NCI-H2171 (cell line): ENCODE results near the gene NEIL1.
A peak's percentile ranks its signal among the peaks of the same experiment; 100 is the strongest.
"Not testable (repeated sequence)": the region's sequence is repeated elsewhere in the genome, so short reads cannot be mapped to it uniquely, and the experiment has no call there.

ENCODE experiments used
- DNase-seq: peaks from one replicate; lab custom pipeline; 2025; lab: John Stamatoyannopoulos, UW

Gene NEIL1, protein sequence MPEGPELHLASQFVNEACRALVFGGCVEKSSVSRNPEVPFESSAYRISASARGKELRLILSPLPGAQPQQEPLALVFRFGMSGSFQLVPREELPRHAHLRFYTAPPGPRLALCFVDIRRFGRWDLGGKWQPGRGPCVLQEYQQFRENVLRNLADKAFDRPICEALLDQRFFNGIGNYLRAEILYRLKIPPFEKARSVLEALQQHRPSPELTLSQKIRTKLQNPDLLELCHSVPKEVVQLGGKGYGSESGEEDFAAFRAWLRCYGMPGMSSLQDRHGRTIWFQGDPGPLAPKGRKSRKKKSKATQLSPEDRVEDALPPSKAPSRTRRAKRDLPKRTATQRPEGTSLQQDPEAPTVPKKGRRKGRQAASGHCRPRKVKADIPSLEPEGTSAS

DNA sequence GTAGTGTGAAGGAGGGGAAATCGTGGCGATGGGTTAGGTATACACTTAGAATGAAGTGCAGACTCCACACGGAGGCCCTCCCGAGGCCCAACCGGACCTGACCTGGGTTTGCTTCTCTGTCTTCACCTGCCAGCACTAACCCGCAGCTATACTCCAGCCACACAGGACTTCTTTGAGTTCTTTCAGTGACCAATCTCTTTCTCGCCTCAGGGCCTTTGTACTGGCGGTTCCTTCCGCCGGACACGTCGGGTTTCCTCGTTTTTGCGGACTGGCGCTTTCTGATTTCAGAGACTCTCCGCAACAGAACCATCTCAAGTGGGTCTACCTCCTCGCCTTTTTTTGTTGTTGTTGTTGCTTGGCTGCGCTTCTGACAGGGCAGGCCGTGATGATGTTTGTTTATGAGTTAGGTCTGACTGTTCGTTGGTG is at the start of gene NEIL1:
Gene NEIL1 (plus strand): TSS at position 244 of the 426 bp plus-strand sequence. CDS start 1,867 bp downstream, outside the sequence.
- DNase-seq: no peak

DNA sequence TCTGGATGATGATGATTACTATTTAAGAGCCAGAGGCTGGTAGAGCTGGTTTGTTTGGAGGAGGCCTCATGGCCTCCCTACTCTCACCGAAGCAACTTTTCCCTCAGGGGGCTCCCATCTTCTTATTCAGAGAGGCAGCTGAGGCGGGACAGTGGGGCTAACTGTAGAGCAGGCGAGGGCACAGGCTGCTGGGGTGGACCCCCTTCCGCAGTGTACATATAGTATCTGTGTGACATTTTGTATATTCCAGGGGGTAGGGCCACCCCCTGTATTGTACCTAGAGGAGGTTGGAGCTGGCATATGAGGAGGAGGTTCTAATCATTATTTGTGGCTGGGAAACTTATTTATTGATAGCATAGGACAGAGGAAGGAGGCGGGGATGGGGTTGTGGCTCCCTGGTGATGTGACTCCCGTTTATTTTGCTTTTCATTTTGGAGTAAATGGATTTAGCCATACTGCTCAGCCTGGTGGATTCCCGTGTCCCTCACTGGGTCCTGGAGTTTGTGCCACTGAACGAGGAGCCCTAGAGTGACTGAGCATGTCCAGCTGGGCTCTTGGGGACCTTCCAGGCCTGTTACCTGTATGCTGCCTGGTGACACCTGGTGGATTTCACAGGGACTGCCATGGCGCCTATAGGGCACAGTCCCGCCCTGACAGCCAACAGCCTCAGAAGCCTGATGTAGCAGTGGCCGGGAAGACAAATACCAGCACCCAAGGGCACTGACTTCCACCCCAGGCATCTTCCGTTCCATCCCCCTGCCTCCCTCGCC is 48.1 kb upstream of the NEIL1 start:
- DNase-seq: not testable (repeated sequence)

DNA sequence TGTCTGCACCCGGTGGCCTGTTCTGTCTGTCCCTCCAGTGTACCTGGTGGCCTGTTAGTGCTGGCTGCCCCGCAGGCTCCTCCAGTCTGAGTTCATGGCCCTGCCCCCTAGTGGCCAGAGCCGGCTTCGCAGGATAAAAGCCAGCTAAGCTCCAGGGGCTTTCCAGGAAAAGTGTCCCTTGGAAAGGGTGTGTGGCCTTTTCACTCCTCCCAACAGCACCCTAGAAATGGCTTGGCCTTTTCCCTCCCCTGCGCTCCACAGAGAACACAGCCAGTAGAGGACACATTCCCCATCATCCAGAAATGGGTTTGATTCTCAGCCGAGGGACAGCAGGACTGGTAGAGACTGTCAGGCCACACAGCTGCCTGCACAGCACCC is 47.5 kb upstream of the NEIL1 start:
- not testable (repeated sequence) for DNase-seq

DNA sequence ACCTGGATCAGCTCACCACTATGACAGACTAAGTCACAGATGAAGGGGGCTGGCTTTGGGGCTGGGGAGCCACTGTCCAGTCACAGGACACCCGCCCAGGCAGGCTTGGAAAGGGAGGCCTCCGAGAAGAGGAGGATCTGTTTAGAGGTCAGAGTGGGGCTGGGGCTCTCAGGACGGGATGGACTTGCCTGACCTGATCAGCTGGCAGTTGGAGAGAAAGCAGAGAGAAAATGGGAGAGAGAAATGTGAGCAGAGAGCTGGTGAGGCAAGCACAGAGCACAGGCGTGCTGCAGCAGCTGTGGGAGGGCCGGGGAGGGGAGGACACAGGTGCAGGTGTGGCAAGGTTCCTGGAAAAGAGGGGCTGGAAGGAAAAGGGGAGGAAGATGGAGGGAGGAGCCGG is 46.8 kb upstream of the NEIL1 start:
- DNase-seq: not testable (repeated sequence)

DNA sequence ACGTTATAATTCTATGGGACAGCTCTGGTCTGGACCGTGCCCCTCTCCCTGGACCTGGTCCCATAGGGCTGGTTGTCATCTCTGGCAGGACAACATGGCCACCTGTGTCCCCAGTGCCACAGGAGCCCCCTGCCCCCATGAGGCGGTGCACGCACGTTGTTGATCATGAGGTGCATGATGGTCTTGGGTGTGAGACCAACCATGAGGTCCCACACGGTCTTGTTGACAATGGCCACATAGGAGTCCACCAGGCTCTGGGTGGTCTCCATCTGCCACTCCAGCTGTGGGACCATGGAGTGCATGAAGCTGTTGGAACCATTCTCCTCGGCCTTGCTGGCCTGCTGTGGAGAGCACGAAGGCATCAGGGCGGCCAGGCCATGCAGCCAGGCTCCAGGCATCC is 44.5 kb upstream of the NEIL1 start:
- no peak for DNase-seq

DNA sequence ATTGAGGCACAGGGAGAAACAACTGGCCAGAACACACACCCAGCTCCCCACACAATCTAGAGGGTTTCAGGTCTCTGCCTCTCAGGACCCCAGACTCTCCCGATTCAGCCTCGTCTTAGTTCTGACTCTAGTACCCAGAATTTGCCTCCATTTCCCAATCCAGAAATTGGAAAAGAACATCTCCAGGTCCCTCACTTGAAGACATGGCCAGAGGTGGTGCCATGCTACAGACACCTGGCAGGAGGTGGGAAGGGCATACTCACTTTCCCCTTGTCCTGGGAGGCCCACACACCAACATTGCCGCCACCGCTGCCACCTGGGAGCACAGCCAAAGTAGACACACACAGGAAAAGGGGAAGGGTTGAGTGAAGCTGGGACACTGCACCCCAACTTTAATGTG is 44.1 kb upstream of the NEIL1 start:
- not testable (repeated sequence) for DNase-seq

DNA sequence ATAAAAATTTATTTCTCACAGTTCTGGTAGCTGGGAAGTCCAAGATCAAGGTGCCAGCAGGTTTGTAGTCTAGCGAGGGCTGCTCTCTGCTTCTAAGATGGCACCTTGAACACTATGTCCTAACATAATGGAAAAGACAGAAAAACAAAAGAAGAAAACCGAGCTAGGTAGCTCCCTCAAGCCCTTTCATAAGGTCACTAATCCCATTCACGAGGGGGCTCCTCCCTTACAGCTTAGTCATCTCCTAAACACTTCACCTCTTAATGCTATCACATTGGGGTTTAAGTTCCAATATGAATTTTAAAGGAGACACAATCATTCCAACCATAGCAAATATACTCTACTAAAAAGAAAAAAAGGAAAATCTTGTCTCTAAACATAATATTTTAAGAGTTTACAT is 40.7 kb upstream of the NEIL1 start:
- no peak for DNase-seq

DNA sequence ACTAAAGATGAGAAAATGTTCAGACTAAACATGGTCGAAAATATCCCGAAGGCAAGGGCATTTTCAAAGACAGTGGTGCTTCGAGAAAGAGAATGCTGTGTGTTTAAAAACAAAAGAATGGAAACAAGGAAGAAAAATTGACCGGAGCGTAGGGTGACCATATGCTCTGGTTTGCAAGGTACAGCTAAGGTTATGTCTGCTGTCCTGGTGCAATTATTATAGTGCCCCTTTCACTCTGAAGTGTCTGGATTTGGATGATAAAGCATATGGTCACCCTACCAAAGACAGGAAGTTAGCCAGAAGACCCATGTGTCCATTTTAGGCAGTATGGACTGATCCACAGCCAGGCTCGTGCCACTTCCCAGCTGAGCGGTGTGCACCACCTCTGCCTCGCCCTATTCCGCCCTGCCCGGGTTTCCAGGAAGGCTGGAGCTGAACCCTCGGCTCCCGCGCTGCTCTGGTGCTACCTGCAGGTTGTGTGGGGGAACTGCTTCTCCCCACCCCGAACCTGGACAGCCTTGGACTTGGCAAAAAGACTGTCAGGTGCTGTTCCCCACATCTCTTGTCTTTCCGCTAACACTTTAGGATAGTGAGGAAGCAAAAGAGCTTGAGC is 39.0 kb upstream of the NEIL1 start:
- peak; percentile 43 for DNase-seq

DNA sequence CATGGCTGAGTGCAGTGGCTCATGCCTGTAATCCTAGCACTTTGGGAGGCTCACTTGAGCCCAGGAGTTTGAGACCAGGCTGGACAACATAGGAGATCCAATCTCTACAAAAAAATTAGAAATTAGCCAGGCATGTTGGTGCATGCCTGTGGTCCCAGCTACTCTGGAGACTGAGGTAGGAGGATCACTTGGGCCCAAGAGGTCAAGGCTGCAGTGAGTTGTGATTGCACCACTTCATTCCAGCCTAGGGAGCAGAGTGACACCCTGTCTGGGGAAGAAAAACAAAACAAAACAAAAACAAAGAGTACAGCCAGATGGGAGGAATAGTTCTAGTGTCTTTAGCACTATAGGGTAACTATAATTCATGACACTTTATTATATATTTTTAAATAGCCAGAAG is 37.1 kb upstream of the NEIL1 start:
- no peak for DNase-seq

DNA sequence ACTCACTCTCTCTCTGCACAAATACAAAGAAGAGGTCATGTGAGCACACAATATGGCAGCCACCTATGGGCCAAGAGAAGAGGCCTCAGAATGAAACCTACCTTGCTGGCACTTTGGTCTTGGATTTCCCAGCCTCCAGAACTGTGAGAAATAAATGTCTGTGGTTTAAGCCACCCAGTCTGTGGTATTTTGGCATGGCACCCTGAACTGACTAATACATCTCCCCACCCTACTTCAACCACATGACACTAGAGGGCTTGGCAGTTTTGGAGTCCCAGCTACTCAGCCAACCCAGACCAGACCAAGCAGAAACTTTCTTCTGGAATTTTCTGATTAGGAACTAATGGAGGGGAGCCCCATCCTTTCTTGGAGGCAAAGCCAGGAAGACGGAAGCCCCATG is 34.3 kb upstream of the NEIL1 start:
- DNase-seq: not testable (repeated sequence)

DNA sequence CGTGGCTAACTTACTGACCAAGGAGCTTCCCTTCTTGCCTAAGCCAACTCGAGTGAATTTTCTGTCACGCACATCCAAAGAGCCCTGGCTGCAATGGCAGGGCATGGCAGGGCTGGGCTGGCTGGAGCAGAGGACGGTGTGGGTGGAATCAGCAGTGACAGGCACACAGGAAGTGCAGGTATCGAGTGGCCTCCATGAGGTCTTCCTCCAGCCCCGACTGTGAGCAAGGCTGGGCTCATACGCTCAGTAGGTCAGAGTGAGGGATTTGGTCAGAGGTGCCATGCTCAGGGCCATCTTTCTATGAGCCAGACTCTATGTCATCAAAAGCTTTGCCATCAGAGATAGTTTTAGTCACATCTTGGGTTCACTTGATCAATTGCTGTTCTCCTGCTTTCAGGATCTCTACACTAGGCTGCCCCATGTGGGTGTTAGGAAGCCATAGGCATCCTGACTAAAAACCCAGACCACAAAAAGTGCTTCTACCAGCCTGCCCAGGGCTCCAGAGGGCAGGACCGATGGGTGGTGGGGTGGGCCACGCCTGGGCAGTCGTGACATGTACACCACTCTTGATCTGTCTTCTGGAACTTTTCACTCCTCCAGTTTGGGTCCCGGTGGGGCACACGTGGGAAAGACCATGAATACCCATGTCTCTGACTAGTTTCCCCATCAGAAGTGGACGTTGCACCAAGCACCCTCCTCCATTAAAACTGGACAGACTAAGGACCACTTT is 33.6 kb upstream of the NEIL1 start:
- no peak for DNase-seq

DNA sequence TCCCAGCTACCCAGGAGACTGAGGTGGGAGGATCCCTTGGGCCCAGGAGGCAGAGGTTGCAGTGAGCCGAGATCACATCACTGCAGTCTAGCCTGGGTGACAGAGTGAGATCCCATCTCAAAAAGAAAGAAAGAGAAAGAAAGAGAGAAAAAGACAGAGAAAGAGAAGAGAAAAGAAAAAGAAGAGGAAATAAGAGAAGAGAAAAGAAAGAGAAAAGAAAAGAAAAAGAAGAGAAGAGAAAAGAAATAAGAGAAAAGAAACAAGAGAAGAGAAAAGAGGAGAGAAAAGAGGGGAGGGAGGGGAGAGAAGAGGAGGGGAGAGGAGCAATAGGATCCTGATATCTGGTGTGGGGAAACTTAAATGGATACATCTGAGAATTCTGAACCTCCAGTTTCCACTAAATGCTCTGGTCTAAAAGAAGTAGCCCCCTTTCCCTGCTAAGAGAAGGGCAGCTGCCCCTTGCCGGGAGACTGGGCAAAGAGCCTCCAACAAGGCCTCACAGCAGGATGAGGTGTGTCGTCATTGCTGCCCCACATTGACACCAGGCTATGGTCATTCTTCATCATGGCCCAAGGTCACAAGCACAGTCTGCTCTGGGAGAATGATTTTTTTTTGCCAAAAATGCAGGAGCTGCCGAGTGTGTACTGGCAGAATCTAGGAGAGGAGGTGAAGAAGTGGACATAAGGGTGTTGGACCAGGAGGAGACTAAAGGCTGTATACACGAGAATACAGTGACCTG is 32.1 kb upstream of the NEIL1 start:
- no peak for DNase-seq

DNA sequence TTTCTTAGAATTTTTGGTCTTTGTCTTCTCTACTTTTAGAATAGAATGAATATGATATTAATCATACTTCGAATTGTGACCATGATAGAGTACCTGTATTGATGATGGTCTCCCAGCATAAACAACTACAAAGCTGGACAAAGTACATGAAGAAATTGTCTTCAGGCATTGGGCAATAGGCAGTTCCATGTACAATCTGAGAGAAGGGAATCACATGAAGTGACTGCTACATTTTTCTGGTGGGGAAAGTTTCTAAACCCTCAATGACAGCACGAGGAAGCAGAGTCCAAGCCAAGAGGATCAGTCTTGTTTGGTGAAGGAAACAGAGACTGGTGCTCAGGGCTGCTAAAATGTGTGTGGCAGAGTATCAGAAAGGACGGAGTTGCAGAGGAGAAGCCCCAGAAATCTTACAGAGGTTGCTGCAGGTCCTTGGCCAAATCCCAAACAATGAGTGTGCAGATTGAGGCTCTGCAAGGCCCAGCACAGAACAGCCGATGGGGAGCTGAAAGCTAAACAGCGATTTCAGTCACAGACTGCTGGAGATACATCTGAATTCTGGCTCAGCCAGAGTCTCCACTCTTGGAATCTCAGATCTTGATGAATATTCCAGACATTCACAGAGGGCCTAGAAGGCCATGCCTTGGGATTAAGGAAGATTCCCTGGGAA is 27.5 kb upstream of the NEIL1 start:
- DNase-seq: not testable (repeated sequence)

DNA sequence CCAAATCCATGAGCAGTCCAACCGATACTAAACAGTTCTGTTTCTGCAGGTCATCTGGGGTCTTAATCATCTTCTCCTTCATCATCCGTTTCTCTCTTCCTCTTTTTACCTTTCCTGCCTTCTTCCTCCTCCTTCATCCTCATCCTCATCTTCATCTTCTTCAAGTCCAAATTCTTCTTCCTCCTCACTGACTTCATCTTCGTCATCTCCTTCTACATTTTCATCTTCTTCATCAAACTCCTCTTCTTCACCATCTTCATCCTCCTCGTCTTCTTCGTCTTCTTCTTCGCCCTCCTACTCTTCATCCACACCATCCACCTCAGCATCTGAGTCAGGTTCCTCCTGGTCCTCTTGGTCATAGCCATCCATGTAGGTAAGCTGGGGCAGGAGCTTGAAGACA is 25.1 kb upstream of the NEIL1 start:
- no peak for DNase-seq

DNA sequence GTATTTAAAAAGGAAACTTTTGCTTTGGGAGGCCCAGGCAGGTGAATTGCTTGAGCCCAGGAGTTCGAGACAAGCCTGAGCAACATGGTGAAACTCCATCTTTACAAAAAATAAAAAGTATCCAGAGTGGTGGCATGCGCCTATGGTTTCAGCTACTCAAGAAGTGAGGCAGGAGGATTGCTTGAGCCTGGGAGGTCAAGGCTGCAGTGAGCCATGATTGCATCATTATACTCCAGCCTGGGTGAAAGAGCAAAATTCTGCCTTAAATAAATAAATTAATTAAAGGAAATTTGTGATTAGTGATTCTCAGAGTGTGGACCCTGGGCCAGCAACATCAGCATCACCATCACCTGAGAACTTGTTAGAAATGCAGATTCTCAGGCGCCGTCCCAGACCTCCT is 20.9 kb upstream of the NEIL1 start:
- no peak for DNase-seq

DNA sequence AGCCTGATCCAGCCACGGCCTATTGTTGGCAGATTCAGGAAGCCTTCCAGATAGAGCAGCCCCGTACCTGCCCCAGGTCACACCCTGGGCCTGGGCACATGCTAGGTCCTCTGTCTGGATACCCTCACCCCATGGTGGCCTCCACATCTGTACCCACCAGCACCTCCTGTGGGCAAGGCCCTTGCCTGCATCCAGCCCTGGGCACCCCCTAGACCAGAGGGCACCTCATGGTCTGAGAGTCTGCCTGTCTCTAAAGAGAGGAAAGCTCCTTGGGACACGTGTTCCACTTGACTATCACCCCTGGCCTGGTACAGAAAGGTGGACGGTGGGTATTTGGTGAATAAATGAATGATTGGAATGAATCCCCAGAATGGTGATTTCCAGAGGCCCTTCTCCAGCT is 19.8 kb upstream of the NEIL1 start:
- no peak for DNase-seq

DNA sequence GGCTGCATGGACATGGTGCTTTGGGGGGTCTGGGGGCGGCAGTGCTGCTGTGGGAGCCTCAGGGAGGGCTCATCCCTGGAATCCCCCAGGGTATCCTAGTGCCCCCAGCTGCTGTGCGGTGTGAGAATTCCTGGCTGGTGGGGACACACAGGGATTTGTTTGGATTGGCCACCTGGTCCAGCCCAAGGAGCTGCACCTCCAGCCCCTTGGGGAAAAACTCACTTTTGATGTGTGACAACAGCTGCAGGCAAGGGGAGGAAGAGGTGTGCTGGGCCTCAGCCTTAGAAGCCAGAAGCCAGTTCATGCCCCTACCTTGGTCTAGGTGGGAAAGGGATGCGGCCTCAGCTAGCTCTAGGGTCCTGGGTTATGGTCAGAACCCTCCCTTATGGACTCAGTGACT is 19.3 kb upstream of the NEIL1 start:
- no peak for DNase-seq

DNA sequence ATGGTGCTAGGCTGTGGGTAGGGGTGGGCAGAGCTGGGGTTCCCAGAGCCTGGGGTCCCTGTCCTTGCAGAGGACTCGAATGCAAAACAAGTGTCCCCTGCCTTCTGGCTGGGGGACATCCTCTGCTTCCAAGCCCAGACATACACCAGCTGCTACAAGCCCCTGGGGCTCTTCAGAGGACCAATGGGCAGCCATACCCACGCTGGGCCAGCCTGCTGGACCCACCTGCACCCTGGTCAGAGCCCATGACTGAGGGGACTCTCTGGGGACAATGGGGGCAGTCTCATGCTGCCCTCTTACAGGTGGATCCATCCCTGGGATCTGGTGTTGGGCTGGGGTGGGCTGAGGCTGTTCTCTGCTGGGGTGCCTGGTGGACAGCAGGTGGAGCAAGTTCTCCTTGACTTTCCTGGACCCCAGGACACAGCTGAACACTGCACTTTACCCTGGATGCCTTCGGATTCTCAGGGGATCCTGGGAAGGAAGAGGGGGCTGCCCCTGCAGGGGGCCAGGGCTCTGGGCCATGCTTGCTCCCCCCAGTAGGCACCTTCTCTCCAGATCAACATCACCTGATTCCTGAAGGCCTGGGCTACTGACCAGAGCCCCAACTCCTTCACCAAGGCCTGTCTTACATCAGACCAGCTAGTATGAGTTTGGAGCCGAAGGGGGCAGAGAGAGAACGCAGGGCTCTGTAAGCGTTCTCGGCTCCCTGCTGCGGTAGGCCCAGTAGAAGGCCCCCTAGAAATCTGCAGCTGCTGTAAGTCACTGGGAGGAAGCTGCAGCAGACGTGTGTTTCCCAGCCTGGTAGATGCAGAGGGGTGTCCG is 18.1 kb upstream of the NEIL1 start:
- DNase-seq: no peak

DNA sequence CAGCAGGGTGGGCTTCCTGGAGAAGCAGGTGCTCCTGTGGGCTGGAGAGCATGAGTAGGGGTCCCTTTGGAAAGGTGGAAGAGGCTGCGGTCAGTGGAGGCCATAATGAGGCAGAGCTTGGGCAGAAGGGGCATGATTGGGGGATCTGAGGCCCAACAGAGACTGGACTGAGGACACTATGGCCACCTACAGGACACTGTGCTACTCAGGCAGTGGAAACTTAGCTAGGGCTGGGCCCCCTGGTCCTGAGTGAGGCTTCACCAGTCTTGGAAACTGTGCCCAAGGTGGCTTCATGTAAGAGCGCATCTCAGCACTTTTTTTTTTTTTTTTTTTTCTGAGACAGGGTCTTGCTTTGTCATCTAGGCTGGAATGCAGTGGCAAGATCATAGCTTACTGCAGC is 17.3 kb upstream of the NEIL1 start:
- no peak for DNase-seq

DNA sequence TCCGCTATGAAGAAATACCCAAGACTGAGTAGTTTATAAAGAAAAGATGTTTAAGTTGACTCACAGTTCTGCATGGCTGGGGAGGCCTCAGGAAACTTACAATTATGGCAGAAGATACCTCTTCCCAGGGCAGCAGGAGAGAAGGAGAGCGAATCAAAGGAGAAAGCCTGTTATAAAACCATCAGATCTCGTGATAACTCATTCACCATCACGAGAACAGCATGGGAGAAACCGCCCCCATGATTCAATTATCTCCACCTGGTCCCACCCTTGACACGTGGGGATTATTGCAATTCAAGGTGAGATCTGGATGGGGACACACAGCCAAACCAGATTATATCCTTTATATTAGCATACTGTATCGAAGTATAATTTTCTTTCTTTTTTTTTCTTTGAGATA is 14.7 kb upstream of the NEIL1 start:
- DNase-seq: not testable (repeated sequence)
